ENCODE measurements around the gene BARHL2.

BARHL2 gene

GRCh38 chr1:90708826-90709225, 8.3 kb downstream of the BARHL2 start:
- no peak for DNase-seq

- no peak for DNase-seq
These were observed 8.8 kb downstream of the BARHL2 start for GRCh38 chr1:90708236-90708786.

- DNase-seq: no peak
These were observed 9.8 kb downstream of the BARHL2 start for GRCh38 chr1:90707363-90707710.

- DNase-seq: no peak
These were observed 10.4 kb downstream of the BARHL2 start for GRCh38 chr1:90706437-90707362.

GRCh38 chr1:90705956-90706355, 11.1 kb downstream of the BARHL2 start:
- no peak for DNase-seq

- no peak for DNase-seq
These were observed 12.3 kb downstream of the BARHL2 start for GRCh38 chr1:90704817-90705216.

GRCh38 chr1:90694846-90695245, 22.3 kb downstream of the BARHL2 start:
- no peak for DNase-seq

GRCh38 chr1:90687747-90688146, 29.4 kb downstream of the BARHL2 start:
- DNase-seq: no peak

GRCh38 chr1:90675161-90675847, 41.8 kb downstream of the BARHL2 start:
- no peak for DNase-seq

- DNase-seq: no peak
These were observed 45.4 kb downstream of the BARHL2 start for GRCh38 chr1:90671741-90672140.

- DNase-seq: no peak
These were observed 45.9 kb downstream of the BARHL2 start for GRCh38 chr1:90671251-90671650.

Measured in activated T-cell treated with anti-CD3 and anti-CD28 coated beads for 4 hours (primary cell).